Loucy (cell line): ENCODE results near the gene PSEN2.

Experiments
- H2AFZ ChIP-seq: fragments of 200-600 bp; sonication (generic); 2 replicates; pipeline ENCODE4 v1.6.0; 2016; ENCODE audit warnings: antibody characterized with exemption, mild to moderate bottlenecking, low read length, moderate library complexity
- H3F3A ChIP-seq: fragments of 200-600 bp; 2 replicates; pipeline ENCODE4 v1.6.0; 2016; ENCODE audit warnings: antibody characterized with exemption, low read depth, mild to moderate bottlenecking
- H3K27me3 ChIP-seq: fragments of 200-600 bp; sonication (generic); 2 replicates; pipeline ENCODE4 v1.6.1; 2014; ENCODE audit warnings: low read length, mild to moderate bottlenecking; ENCODE audit not compliant: insufficient read depth, poor library complexity, severe bottlenecking
- H3K36me3 ChIP-seq: fragments of 200-600 bp; sonication (generic); 2 replicates; pipeline ENCODE4 v1.6.1; 2016; ENCODE audit warnings: low read length; ENCODE audit not compliant: insufficient read depth
- H3K4me1 ChIP-seq: fragments of 200-600 bp; sonication (generic); 2 replicates; pipeline ENCODE4 v1.5.1; 2014; ENCODE audit warnings: low read length, mild to moderate bottlenecking; ENCODE audit not compliant: insufficient read depth, poor library complexity, severe bottlenecking
- H3K4me2 ChIP-seq: fragments of 200-600 bp; sonication (generic); 2 replicates; pipeline ENCODE4 v1.6.0; 2014; ENCODE audit warnings: antibody characterized with exemption, low read length, low read depth, mild to moderate bottlenecking; ENCODE audit not compliant: poor library complexity, severe bottlenecking
- H3K4me3 ChIP-seq: fragments of 200-600 bp; sonication (generic); 2 replicates; pipeline ENCODE4 v1.5.1; 2014; ENCODE audit warnings: low read length, mild to moderate bottlenecking, mixed read lengths; ENCODE audit not compliant: poor library complexity, severe bottlenecking
- H3K79me2 ChIP-seq: fragments of 200-600 bp; sonication (generic); 2 replicates; pipeline ENCODE4 v1.6.1; 2014; ENCODE audit warnings: low read length; ENCODE audit not compliant: insufficient read depth
- H3K9ac ChIP-seq: fragments of 200-600 bp; sonication (generic); 2 replicates; pipeline ENCODE4 v1.6.0; 2014; ENCODE audit warnings: mild to moderate bottlenecking, low read depth, low read length, moderate library complexity; ENCODE audit not compliant: poor library complexity, severe bottlenecking
- H3K9me2 ChIP-seq: fragments of 200-600 bp; sonication (generic); replicated peaks from 2 replicates; pipeline ENCODE4 v1.6.1; 2016; ENCODE audit warnings: low read depth, low read length, mixed read lengths
- H3K9me3 ChIP-seq: fragments of 200-600 bp; sonication (generic); 2 replicates; pipeline ENCODE4 v1.6.1; 2014; ENCODE audit warnings: mild to moderate bottlenecking, antibody characterized with exemption, low read length, low read depth; ENCODE audit not compliant: insufficient read depth
- H4K20me1 ChIP-seq: fragments of 200-600 bp; sonication (generic); 2 replicates; pipeline ENCODE4 v1.6.0; 2014; ENCODE audit warnings: antibody characterized with exemption, low read length, mild to moderate bottlenecking; ENCODE audit not compliant: insufficient read depth, poor library complexity, severe bottlenecking
- CTCF ChIP-seq: fragments of 200-600 bp; sonication (generic); conservative IDR thresholded peaks from 2 replicates; pipeline ENCODE4 v1.5.1; 2014; ENCODE audit warnings: mild to moderate bottlenecking, antibody characterized with exemption, low read length
- EZH2phosphoT487 ChIP-seq: fragments of 200-600 bp; IDR thresholded peaks from 2 replicates; pipeline ENCODE4 v1.6.1; 2018; ENCODE audit warnings: antibody characterized with exemption, mild to moderate bottlenecking, moderate library complexity, borderline replicate concordance

PSEN2 gene

GRCh38 chr1:226867461-226868054 is 2.9 kb upstream of the PSEN2 start:
- Histone ChIP-seq H3F3A (no peaks in the 10 kb centered on the region), H3K79me2 (no peaks in the 10 kb centered on the region), H3K9ac (no peak overlapping the region), H4K20me1 (no peaks in the 10 kb centered on the region), H2AFZ (no peak overlapping the region), H3K9me2 (no peaks in the 10 kb centered on the region), H3K4me2 (no peak overlapping the region), H3K27me3 (no peaks in the 10 kb centered on the region), H3K4me3 (no peak overlapping the region), H3K36me3 (no peaks in the 10 kb centered on the region), H3K4me1 (peaks cover 15% of the 10 kb centered on the region), H3K9me3 (no peaks in the 10 kb centered on the region)
- TF ChIP-seq EZH2phosphoT487 = no peak
- TF ChIP-seq CTCF = no peak

- Histone ChIP-seq H3K79me2 (no peaks in the 10 kb centered on the region), H3K9ac (no peak overlapping the region), H3K4me1 (peaks cover 6% of the 10 kb centered on the region), H2AFZ (no peak overlapping the region), H3F3A (no peaks in the 10 kb centered on the region), H3K27me3 (no peaks in the 10 kb centered on the region), H3K9me2 (no peaks in the 10 kb centered on the region), H3K36me3 (no peaks in the 10 kb centered on the region), H3K9me3 (no peaks in the 10 kb centered on the region), H3K4me2 (no peak overlapping the region), H4K20me1 (no peaks in the 10 kb centered on the region), H3K4me3 (no peak overlapping the region)
- TF ChIP-seq EZH2phosphoT487 = no peak
- TF ChIP-seq CTCF = no peak
Observed at GRCh38 chr1:226868726-226869125, 1.7 kb upstream of the PSEN2 start.

DNA sequence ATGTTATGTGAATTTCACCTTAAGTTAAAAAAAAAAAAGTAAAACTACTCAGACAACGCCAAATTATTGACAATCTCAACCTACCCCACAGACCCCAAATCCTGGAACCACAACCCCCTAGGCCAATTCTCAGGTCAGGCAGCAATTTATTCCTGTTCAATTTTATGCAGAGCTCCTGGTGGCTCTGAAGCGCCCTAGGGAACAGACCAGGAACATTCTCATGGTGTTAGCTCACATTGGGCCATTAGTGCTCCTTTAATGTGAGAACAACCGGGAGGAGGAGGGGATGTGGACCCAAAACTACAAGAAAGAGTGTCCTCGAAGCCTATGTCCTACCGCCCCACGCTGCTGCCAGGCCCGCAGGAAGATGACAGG is 403 bp upstream of the PSEN2 start:
- H3K4me1 ChIP-seq = peaks cover 14% of the 10 kb centered on the region
- no peak overlapping the region for H3K9ac ChIP-seq

More for the DNA sequence above, 403 bp upstream of the PSEN2 start:
- no peaks in the 10 kb centered on the region for H3K79me2 ChIP-seq
- H3K9me3 ChIP-seq = no peaks in the 10 kb centered on the region
- no peaks in the 10 kb centered on the region for H3K36me3 ChIP-seq
- TF ChIP-seq CTCF = no peak
- TF ChIP-seq EZH2phosphoT487 = no peak
- no peak overlapping the region for H3K4me2 ChIP-seq
- no peaks in the 10 kb centered on the region for H4K20me1 ChIP-seq
- H3K27me3 ChIP-seq = no peaks in the 10 kb centered on the region
- H3K4me3 ChIP-seq = no peak overlapping the region
- no peaks in the 10 kb centered on the region for H3F3A ChIP-seq
- H3K9me2 ChIP-seq = no peaks in the 10 kb centered on the region
- H2AFZ ChIP-seq = no peak overlapping the region
